VCaP (cell line): ENCODE data around the gene CDRT4.
A peak's percentile ranks its signal among the peaks of the same experiment; 100 is the strongest.

Source experiments
- H3K27ac ChIP-seq: fragments of 450-650 bp; 2 replicates; pipeline ENCODE4 v1.5.1; 2017
- TF ChIP-seq, protein P1 (sequence below): fragments of 450-650 bp; conservative IDR thresholded peaks from 2 replicates; pipeline ENCODE4 v1.5.1; 2017; ENCODE audit warnings: mild to moderate bottlenecking, moderate library complexity

The CDRT4 gene

GRCh38 chr17:15438491-15439105 is 28.8 kb downstream of the CDRT4 start:
- H3K27ac ChIP-seq, result no peak overlapping the region
- TF ChIP-seq, protein P1, sequence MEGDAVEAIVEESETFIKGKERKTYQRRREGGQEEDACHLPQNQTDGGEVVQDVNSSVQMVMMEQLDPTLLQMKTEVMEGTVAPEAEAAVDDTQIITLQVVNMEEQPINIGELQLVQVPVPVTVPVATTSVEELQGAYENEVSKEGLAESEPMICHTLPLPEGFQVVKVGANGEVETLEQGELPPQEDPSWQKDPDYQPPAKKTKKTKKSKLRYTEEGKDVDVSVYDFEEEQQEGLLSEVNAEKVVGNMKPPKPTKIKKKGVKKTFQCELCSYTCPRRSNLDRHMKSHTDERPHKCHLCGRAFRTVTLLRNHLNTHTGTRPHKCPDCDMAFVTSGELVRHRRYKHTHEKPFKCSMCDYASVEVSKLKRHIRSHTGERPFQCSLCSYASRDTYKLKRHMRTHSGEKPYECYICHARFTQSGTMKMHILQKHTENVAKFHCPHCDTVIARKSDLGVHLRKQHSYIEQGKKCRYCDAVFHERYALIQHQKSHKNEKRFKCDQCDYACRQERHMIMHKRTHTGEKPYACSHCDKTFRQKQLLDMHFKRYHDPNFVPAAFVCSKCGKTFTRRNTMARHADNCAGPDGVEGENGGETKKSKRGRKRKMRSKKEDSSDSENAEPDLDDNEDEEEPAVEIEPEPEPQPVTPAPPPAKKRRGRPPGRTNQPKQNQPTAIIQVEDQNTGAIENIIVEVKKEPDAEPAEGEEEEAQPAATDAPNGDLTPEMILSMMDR, result no peak

DNA sequence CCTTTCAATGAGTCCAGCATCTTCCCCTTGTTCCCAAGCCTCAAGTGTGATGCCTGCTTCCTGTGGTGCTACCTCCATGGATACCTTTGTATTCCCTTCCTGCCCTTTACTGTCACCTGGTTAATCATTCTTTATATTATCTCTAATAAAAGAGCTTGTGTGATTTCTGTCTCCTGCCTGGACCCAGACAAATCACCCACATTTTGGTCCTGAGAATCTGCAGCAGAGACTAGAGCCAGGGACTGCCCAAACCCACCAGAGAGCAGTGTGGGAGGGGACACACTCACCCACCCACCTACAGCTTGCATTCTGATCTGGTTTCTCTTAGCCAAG is 30.2 kb downstream of the CDRT4 start:
- no peak overlapping the region for H3K27ac ChIP-seq
- TF ChIP-seq, protein P1, result no peak

DNA sequence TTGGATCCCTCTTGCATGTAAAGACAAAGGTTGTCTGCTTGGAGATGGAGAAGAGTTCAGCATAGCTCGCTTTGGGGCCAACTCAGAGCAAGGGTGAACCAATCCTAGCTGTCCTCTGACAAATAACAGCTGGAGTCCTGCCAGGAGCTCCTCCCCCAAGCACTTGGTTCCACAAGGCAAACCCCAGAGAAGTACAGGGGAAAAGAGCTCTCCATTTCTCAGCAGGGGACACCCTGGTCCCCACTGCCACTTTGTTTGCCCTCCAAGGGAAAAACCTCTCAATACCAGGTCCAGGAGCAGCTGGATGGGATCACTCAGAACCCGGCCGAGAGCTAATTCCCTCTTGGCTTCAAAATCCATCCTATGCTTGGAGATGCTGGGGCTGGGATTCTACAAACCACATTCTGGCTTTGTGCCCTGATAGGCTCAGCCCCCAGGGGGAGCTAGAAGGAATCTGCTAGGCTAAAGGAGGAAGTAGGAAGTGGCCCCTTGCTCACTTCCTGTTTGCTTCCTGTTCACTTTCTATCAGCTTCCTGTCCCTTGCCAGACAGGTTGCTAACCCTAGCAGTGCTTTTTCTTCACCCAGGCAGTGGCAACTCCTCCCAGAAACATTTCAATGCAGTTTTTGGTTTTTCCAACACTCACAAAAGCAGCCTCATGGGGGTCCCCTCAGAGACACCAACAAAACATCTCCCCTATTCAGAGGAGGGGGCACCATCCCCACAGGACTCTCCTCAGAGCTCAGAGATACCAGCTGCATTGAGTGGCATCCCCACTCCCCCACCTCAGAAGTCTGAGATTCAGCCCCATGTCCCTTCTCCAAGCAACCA is 30.7 kb downstream of the CDRT4 start:
- H3K27ac ChIP-seq, result no peak overlapping the region
- TF ChIP-seq, protein P1, result 0 out of 2 replicates have a peak, but pooled peaks have one; percentile 10

DNA sequence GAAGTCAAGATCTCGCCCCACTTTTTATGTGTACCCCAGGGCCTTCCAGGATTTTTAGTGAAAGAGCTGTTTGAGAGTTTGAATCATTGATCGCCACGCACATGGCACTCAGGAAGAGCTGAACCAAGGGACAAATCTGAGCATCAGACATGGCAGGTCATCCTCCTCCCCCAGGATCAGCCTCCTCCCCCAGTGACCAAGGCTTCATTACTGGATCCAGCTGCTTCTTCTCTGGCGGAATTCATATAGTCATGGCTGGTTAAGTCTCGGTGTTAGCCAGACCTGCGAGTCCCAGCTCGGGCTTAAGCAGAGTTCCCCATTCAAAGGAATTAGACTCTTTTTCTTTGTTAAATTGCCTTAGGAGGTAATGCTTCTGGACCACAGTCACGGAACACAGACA is 32.5 kb downstream of the CDRT4 start:
- TF ChIP-seq, protein P1, result no peak
- no peak overlapping the region for H3K27ac ChIP-seq

GRCh38 chr17:15432807-15433611 is 34.4 kb downstream of the CDRT4 start:
- TF ChIP-seq, protein P1, result no peak
- no peak overlapping the region for H3K27ac ChIP-seq

GRCh38 chr17:15431766-15432165 is 35.7 kb downstream of the CDRT4 start:
- no peak overlapping the region for H3K27ac ChIP-seq
- TF ChIP-seq, protein P1, result no peak

GRCh38 chr17:15431196-15431595 is 36.2 kb downstream of the CDRT4 start:
- TF ChIP-seq, protein P1, result no peak

More at GRCh38 chr17:15431196-15431595, 36.2 kb downstream of the CDRT4 start:
- H3K27ac ChIP-seq, result no peak overlapping the region
